Keratinocyte (primary cell): ENCODE results near the gene ERBB4. TPM values are rescaled to one million over a fixed set of nuclear protein-coding genes. Genes with fewer than 3 reads are reported as not detected.

ENCODE experiments used
- DNase-seq: peaks from one replicate; pipeline ENCODE4 v3.0.0-alpha.2; 2011; ENCODE audit warnings: low read depth, missing footprints, low spot score
- FAIRE-seq: peaks from 2 replicates; lab custom pipeline; 2011; peaks lifted over from hg19 to GRCh38; lab: Jason Lieb, UNC
- H2AFZ ChIP-seq: 2 replicates; pipeline ENCODE4 v1.6.0; 2012; ENCODE audit warnings: low read length, control low read depth, inconsistent platforms; ENCODE audit not compliant: control insufficient read depth
- H3K27ac ChIP-seq: 2 replicates; pipeline ENCODE4 v1.5.1; 2011; ENCODE audit warnings: low read length; ENCODE audit not compliant: control insufficient read depth, insufficient read depth
- H3K27me3 ChIP-seq: 3 replicates; pipeline ENCODE4 v1.6.0; 2011; ENCODE audit warnings: low read length; ENCODE audit not compliant: control insufficient read depth, insufficient read depth; ENCODE audit errors: extremely low read depth
- H3K36me3 ChIP-seq, 2 experiments: 2 replicates in 1 of 2; 3 replicates in 1 of 2; pipeline ENCODE4 v1.5.1; 2011; ENCODE audit warnings: low read length in 2 of 2, mild to moderate bottlenecking in 1 of 2; ENCODE audit not compliant: control insufficient read depth in 2 of 2, insufficient read depth in 2 of 2; ENCODE audit errors: extremely low read depth in 1 of 2
- H3K4me1 ChIP-seq: 3 replicates; pipeline ENCODE4 v1.5.1; 2011; ENCODE audit warnings: low read length; ENCODE audit not compliant: control insufficient read depth, insufficient read depth; ENCODE audit errors: extremely low read depth
- H3K4me2 ChIP-seq: 3 replicates; pipeline ENCODE4 v1.6.0; 2011; ENCODE audit warnings: low read depth, low read length; ENCODE audit not compliant: control insufficient read depth, insufficient read depth; ENCODE audit errors: extremely low read depth
- H3K4me3 ChIP-seq, 3 experiments: fragments of 200-600 bp in 1 of 3; sonication (generic) in 1 of 3; 2 replicates in 2 of 3; 3 replicates in 1 of 3; pipeline ENCODE4 v1.5.1; 2011 to 2016; ENCODE audit warnings: low read length in 3 of 3, mild to moderate bottlenecking in 3 of 3, control low read depth in 2 of 3, inconsistent platforms in 1 of 3, low read depth in 1 of 3, mixed read lengths in 1 of 3, mixed run types in 1 of 3, moderate library complexity in 1 of 3; ENCODE audit not compliant: control insufficient read depth in 2 of 3, insufficient read depth in 2 of 3; ENCODE audit errors: extremely low read depth in 1 of 3
- H3K79me2 ChIP-seq: 2 replicates; pipeline ENCODE4 v1.6.0; 2012; ENCODE audit warnings: low read length; ENCODE audit not compliant: control insufficient read depth, insufficient read depth
- H3K9ac ChIP-seq: 3 replicates; pipeline ENCODE4 v1.6.0; 2011; ENCODE audit warnings: low read length; ENCODE audit not compliant: control insufficient read depth, insufficient read depth; ENCODE audit errors: extremely low read depth
- H3K9me1 ChIP-seq: 3 replicates; pipeline ENCODE4 v1.6.0; 2011; ENCODE audit warnings: low read length; ENCODE audit not compliant: control insufficient read depth, insufficient read depth; ENCODE audit errors: extremely low read depth
- H3K9me3 ChIP-seq: 2 replicates; pipeline ENCODE4 v1.5.1; 2012; ENCODE audit warnings: low read depth, low read length; ENCODE audit not compliant: control insufficient read depth
- H4K20me1 ChIP-seq: 3 replicates; pipeline ENCODE4 v1.6.0; 2011; ENCODE audit warnings: low read length; ENCODE audit not compliant: control insufficient read depth, insufficient read depth; ENCODE audit errors: extremely low read depth
- CTCF ChIP-seq, 3 experiments: IDR thresholded peaks in 1 of 3; conservative IDR thresholded peaks in 1 of 3; optimal IDR thresholded peaks in 1 of 3; 2 replicates in 2 of 3; 3 replicates in 1 of 3; pipeline versions ENCODE3 to v1.5.1; 2011; ENCODE audit warnings: low read length in 3 of 3, mild to moderate bottlenecking in 3 of 3, moderate library complexity in 2 of 3, control low read depth in 1 of 3, inconsistent platforms in 1 of 3; ENCODE audit not compliant: insufficient read depth in 2 of 3; ENCODE audit errors: extremely low read depth in 1 of 3
- EZH2 ChIP-seq: IDR thresholded peaks from one replicate; pipeline ENCODE4 v1.6.1; 2012; ENCODE audit warnings: inconsistent platforms, mild to moderate bottlenecking, low read length, moderate library complexity
- dilution Hi-C: fragments of 300-500 bp; cut with MboI; formaldehyde crosslinking; loops from one replicate; pipeline ENCODE4 v1.7.0; 2020; ENCODE audit warnings: low sequenced_read_pairs; ENCODE audit not compliant: extremely low pct_ligation_motif_present
- polyA plus RNA-seq, 5 experiments: library from polyadenylated mRNA; depleted of rRNA in 3 of 5; stranded (reverse) in 3 of 5; stranded (forward) in 1 of 5; unstranded in 1 of 5; fragments of >200 nt; gene quantifications; 1 replicate in 1 of 5; 2 replicates in 3 of 5; 3 replicates in 1 of 5; pipeline versions ENCODE4 v1.2.1 to v1.2.3, GENCODE V29; 2011 to 2012; ENCODE audit warnings: missing spikeins in 2 of 5, low read depth in 1 of 5, low replicate concordance in 1 of 5

The ERBB4 gene
- polyA plus RNA-seq, 1 donor (not counting 4 experiments of a cell fraction or from before 2014, with no cell fraction given): 0.01 TPM

- Histone ChIP-seq H3K36me3 (no peaks in the 10 kb centered on the region), H3K9me1 (no peaks in the 10 kb centered on the region), H3K4me2 (no peak overlapping the region), H4K20me1 (no peaks in the 10 kb centered on the region), H3K27ac (no peak overlapping the region), H3K4me3 (no peak overlapping the region), H3K79me2 (no peaks in the 10 kb centered on the region), H2AFZ (no peak overlapping the region), H3K27me3 (no peaks in the 10 kb centered on the region), H3K9ac (no peak overlapping the region), H3K4me1 (no peaks in the 10 kb centered on the region), H3K9me3 (no peaks in the 10 kb centered on the region)
- TF ChIP-seq CTCF (optimal IDR thresholded peaks at IDR 0.05 in 1 of 3, IDR thresholded peaks at IDR 0.05 in 1 of 3, conservative IDR thresholded peaks at IDR 0.05 in 1 of 3; ENCODE audit: extremely low read depth in 1 of 3, insufficient read depth in 2 of 3, low read length in 3 of 3) (no peak), EZH2 (no peak)
- dilution Hi-C loops: no loop called here
- FAIRE-seq: no peak
- no peak for DNase-seq
These were observed 599.4 kb downstream of the ERBB4 start for GRCh38 chr2:211939177-211939576.

GRCh38 chr2:211934811-211935210 lies 603.8 kb downstream of the ERBB4 start:
- no peak overlapping the region for H2AFZ ChIP-seq
- H3K27ac ChIP-seq: no peak overlapping the region
- no peaks in the 10 kb centered on the region for H4K20me1 ChIP-seq
- H3K9me3 ChIP-seq: no peaks in the 10 kb centered on the region
- TF ChIP-seq EZH2 (no peak), CTCF (optimal IDR thresholded peaks at IDR 0.05 in 1 of 3, IDR thresholded peaks at IDR 0.05 in 1 of 3, conservative IDR thresholded peaks at IDR 0.05 in 1 of 3; ENCODE audit: extremely low read depth in 1 of 3, insufficient read depth in 2 of 3, low read length in 3 of 3) (no peak)
- no peaks in the 10 kb centered on the region for H3K36me3 ChIP-seq
- H3K4me3 ChIP-seq: no peak overlapping the region
- no peaks in the 10 kb centered on the region for H3K9me1 ChIP-seq
- H3K4me2 ChIP-seq: no peak overlapping the region
- FAIRE-seq: no peak
- H3K27me3 ChIP-seq: no peaks in the 10 kb centered on the region
- no peak overlapping the region for H3K9ac ChIP-seq
- peaks cover 12% of the 10 kb centered on the region for H3K4me1 ChIP-seq
- dilution Hi-C loops: no loop called here
- no peaks in the 10 kb centered on the region for H3K79me2 ChIP-seq
- DNase-seq: no peak
